Gastroesophageal sphincter (tissue), 3 donors: Measurements from ENCODE around the gene GBE1.

Experiments
- CTCF ChIP-seq, 4 experiments: fragments of 200-600 bp in 2 of 4; fragments of 450-650 bp in 2 of 4; sonication (generic) in 1 of 4; IDR thresholded peaks; one replicate each; pipeline ENCODE4 v1.5.1; 2017 to 2019; ENCODE audit warnings: antibody characterized with exemption in 4 of 4, mild to moderate bottlenecking in 2 of 4, moderate library complexity in 2 of 4
- EP300 ChIP-seq: sonication (generic); formaldehyde crosslinking; IDR thresholded peaks from one replicate; pipeline ENCODE4 v1.6.1; 2017; ENCODE audit warnings: antibody characterized with exemption, mild to moderate bottlenecking
- POLR2A ChIP-seq, 2 donors: fragments of 450-650 bp; IDR thresholded peaks; one replicate each; pipeline ENCODE4 v1.6.1; 2017; ENCODE audit warnings: antibody characterized with exemption in 2 of 2, mild to moderate bottlenecking in 2 of 2, moderate library complexity in 1 of 2
- POLR2AphosphoS5 ChIP-seq: sonication (generic); formaldehyde crosslinking; IDR thresholded peaks from one replicate; pipeline ENCODE4 v1.6.1; 2017; ENCODE audit warnings: antibody characterized with exemption

- TF ChIP-seq CTCF (IDR thresholded peaks at IDR 0.05), result no peak
- no peak for TF ChIP-seq POLR2A (IDR thresholded peaks at IDR 0.05)
- no peak for TF ChIP-seq EP300
- no peak for TF ChIP-seq POLR2AphosphoS5
These were observed 7.9 kb downstream of the GBE1 start for GRCh38 chr3:81753416-81754027.
